Suprapubic skin (tissue), 4 donors: ENCODE results near the gene KCNK4. TPM values are rescaled to one million over a fixed set of nuclear protein-coding genes. Genes with fewer than 3 reads are reported as not detected.

ENCODE experiments used
- DNase-seq, 2 donors: peaks; one replicate each; pipeline ENCODE4 v3.0.0-alpha.2; 2019; ENCODE audit warnings: low spot score in 2 of 2
- H3K27ac ChIP-seq: fragments of 200-600 bp; sonication (generic); one replicate; pipeline ENCODE4 v1.5.1; 2019
- H3K27me3 ChIP-seq: fragments of 200-600 bp; sonication (generic); one replicate; pipeline ENCODE4 v1.5.1; 2019
- H3K36me3 ChIP-seq: fragments of 200-600 bp; sonication (generic); one replicate; pipeline ENCODE4 v1.5.1; 2019
- H3K4me1 ChIP-seq: fragments of 200-600 bp; sonication (generic); one replicate; pipeline ENCODE4 v1.5.1; 2019
- H3K4me3 ChIP-seq: fragments of 200-600 bp; sonication (generic); one replicate; pipeline ENCODE4 v1.5.1; 2019; ENCODE audit warnings: mild to moderate bottlenecking
- H3K9me3 ChIP-seq: fragments of 200-600 bp; sonication (generic); one replicate; pipeline ENCODE4 v1.5.1; 2019
- CTCF ChIP-seq, 2 donors: fragments of 200-600 bp in 1 of 2; fragments of 450-650 bp in 1 of 2; sonication (generic) in 1 of 2; IDR thresholded peaks; one replicate each; pipeline ENCODE4 v1.5.1; 2016 to 2019; ENCODE audit warnings: antibody characterized with exemption in 2 of 2, mild to moderate bottlenecking in 1 of 2, moderate library complexity in 1 of 2
- EP300 ChIP-seq: sonication (generic); formaldehyde crosslinking; IDR thresholded peaks from one replicate; pipeline ENCODE4 v1.6.1; 2017; ENCODE audit warnings: antibody characterized with exemption
- POLR2A ChIP-seq, 2 donors: fragments of 450-650 bp; IDR thresholded peaks; one replicate each; pipeline ENCODE4 v1.6.1; 2017; ENCODE audit warnings: antibody characterized with exemption in 2 of 2, mild to moderate bottlenecking in 2 of 2, moderate library complexity in 2 of 2
- POLR2AphosphoS5 ChIP-seq, 3 donors: sonication (generic); formaldehyde crosslinking; IDR thresholded peaks; one replicate each; pipeline ENCODE4 v1.6.1; 2017; ENCODE audit warnings: antibody characterized with exemption in 3 of 3
- WGBS: methylation state at CpG from one replicate; pipeline ENCODE4 v1.1.5; 2018; 5-methylcytosine and 5-hydroxymethylcytosine counted together
- total RNA-seq, 4 donors: library from RNA; depleted of rRNA; stranded (reverse); fragments of >200 nt; gene quantifications; one replicate each; pipeline ENCODE4 v1.1.0, GENCODE V29; 2016

Gene KCNK4
- total RNA-seq, 4 donors from 2014 or later, result not detected

- H3K27me3 ChIP-seq, result peaks cover 33% of the 10 kb centered on the region
- H3K9me3 ChIP-seq, result no peaks in the 10 kb centered on the region
- DNase-seq, result no peak
- peak overlapping the region; percentile 53 for H3K4me3 ChIP-seq
- H3K36me3 ChIP-seq, result peaks cover 6% of the 10 kb centered on the region
- TF ChIP-seq POLR2AphosphoS5 (IDR thresholded peaks at IDR 0.05) (no peak), CTCF (IDR thresholded peaks at IDR 0.05) (no peak), EP300 (no peak), POLR2A (IDR thresholded peaks at IDR 0.05) (no peak)
- H3K27ac ChIP-seq, result no peak overlapping the region
- peaks cover 29% of the 10 kb centered on the region for H3K4me1 ChIP-seq
- WGBS, result 2% methylated on average over 15 of the region's 96 CpGs
These were observed 804 bp downstream of the KCNK4 start for GRCh38 chr11:64291752-64292459.

- Histone ChIP-seq H3K27me3 (peaks cover 40% of the 10 kb centered on the region), H3K4me3 (peak overlapping the region; percentile 53), H3K36me3 (peaks cover 6% of the 10 kb centered on the region), H3K27ac (no peak overlapping the region), H3K4me1 (peaks cover 34% of the 10 kb centered on the region), H3K9me3 (no peaks in the 10 kb centered on the region)
- 41% methylated on average over 34 of the region's 42 CpGs for WGBS
- TF ChIP-seq POLR2AphosphoS5 (IDR thresholded peaks at IDR 0.05) (no peak), EP300 (no peak), POLR2A (IDR thresholded peaks at IDR 0.05) (no peak), CTCF (IDR thresholded peaks at IDR 0.05) (no peak)
- no peak for DNase-seq
These were observed 1.6 kb downstream of the KCNK4 start for GRCh38 chr11:64292460-64293254.

- peaks cover 45% of the 10 kb centered on the region for H3K4me1 ChIP-seq
- TF ChIP-seq POLR2A (IDR thresholded peaks at IDR 0.05) (no peak), POLR2AphosphoS5 (IDR thresholded peaks at IDR 0.05) (no peak), EP300 (no peak), CTCF (IDR thresholded peaks at IDR 0.05) (no peak)
- peaks cover 57% of the 10 kb centered on the region for H3K27me3 ChIP-seq
- WGBS, result 66% methylated on average over 3 of the region's 3 CpGs
- no peak overlapping the region for H3K4me3 ChIP-seq
- no peaks in the 10 kb centered on the region for H3K36me3 ChIP-seq
- no peak for DNase-seq
- no peak overlapping the region for H3K27ac ChIP-seq
- H3K9me3 ChIP-seq, result no peaks in the 10 kb centered on the region
These were observed 3.7 kb downstream of the KCNK4 start for GRCh38 chr11:64294774-64295173.

GRCh38 chr11:64295760-64296159 is 4.7 kb downstream of the KCNK4 start:
- Histone ChIP-seq H3K27me3 (peaks cover 67% of the 10 kb centered on the region), H3K4me3 (no peak overlapping the region), H3K9me3 (no peaks in the 10 kb centered on the region), H3K36me3 (no peaks in the 10 kb centered on the region), H3K27ac (peak overlapping the region; percentile 37), H3K4me1 (peaks cover 54% of the 10 kb centered on the region)
- TF ChIP-seq CTCF (IDR thresholded peaks at IDR 0.05), result no peak
- no peak for TF ChIP-seq POLR2A (IDR thresholded peaks at IDR 0.05)
- TF ChIP-seq EP300, result no peak
- TF ChIP-seq POLR2AphosphoS5 (IDR thresholded peaks at IDR 0.05), result no peak
- WGBS, result 87% methylated on average over 4 of the region's 4 CpGs
- DNase-seq, result no peak

GRCh38 chr11:64296236-64296635 is 5.1 kb downstream of the KCNK4 start:
- peaks cover 54% of the 10 kb centered on the region for H3K4me1 ChIP-seq
- no peak overlapping the region for H3K4me3 ChIP-seq
- 0% methylated on average over 1 of the region's 1 CpG for WGBS
- no peak overlapping the region for H3K27ac ChIP-seq
- DNase-seq, result no peak
- no peaks in the 10 kb centered on the region for H3K36me3 ChIP-seq
- no peak for TF ChIP-seq EP300
- TF ChIP-seq CTCF (IDR thresholded peaks at IDR 0.05), result no peak
- no peak for TF ChIP-seq POLR2A (IDR thresholded peaks at IDR 0.05)
- TF ChIP-seq POLR2AphosphoS5 (IDR thresholded peaks at IDR 0.05), result no peak
- peaks cover 66% of the 10 kb centered on the region for H3K27me3 ChIP-seq
- no peaks in the 10 kb centered on the region for H3K9me3 ChIP-seq
